C1 segment of cervical spinal cord (tissue), 14 donors: Measurements from ENCODE around the gene UTP3.
A peak's percentile ranks its signal among the peaks of the same experiment; 100 is the strongest.
"Not testable (repeated sequence)": the region's sequence is repeated elsewhere in the genome, so short reads cannot be mapped to it uniquely, and the experiment has no call there.

ENCODE experiments used
- DNase-seq, 14 donors: peaks; one replicate each; lab custom pipeline; 2025; lab: John Stamatoyannopoulos, UW

Gene UTP3

DNA sequence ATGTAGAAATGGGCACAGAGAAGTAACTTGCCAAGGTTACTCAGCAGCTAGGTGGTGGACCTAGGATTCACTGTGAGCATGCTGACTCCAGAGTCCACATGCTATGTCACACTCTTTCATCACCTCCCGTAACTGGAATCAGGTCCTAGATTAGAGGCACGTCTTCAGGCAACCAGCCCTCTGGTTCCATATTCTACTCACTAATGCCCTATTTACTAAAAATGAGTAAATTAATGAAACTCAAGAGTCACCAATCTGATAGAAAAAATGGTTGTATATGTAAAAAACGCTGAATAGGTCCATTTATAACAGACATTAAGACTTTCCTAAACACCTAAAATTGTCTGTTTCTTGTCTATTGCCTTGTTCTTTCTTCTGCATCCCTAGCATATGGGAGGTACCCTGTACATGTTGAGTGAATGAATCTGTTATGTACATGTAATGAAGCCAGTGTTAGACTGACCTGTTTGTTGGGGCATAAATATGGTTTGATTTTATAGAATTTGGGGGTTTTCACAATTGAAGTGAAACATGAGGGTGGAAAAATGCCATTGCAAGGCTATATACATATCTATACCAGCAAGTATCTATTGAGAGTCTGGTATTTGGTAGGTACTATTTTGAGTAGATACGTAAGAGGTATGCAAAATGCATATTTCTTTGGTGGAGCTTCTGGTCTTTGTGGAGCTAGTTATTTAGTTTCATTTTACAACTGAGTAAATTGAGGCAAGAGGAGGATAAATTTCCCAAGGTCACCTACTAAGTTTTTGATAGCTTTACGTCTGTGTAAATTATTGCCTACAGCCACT, 26.0 kb downstream of the UTP3 start:
- no peak for DNase-seq

DNA sequence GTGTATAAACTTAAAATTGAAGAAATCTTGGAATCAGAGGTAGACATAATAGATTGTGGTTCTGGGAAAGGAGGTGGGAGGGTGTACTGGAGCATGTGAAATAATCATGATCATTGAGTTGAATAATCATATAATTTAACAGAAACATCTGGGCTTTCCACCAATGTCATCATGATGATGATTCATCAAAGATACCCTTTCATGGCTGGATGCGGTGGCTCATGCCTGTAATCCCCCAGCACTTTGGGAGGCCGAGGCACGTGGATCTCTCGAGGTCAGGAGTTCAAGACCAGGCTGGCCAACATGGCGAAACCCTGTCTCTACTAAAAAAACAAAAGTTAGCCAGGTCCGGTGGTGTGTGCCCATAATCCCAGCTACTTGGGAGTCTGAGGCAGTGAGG, 26.8 kb downstream of the UTP3 start:
- no peak for DNase-seq

DNA sequence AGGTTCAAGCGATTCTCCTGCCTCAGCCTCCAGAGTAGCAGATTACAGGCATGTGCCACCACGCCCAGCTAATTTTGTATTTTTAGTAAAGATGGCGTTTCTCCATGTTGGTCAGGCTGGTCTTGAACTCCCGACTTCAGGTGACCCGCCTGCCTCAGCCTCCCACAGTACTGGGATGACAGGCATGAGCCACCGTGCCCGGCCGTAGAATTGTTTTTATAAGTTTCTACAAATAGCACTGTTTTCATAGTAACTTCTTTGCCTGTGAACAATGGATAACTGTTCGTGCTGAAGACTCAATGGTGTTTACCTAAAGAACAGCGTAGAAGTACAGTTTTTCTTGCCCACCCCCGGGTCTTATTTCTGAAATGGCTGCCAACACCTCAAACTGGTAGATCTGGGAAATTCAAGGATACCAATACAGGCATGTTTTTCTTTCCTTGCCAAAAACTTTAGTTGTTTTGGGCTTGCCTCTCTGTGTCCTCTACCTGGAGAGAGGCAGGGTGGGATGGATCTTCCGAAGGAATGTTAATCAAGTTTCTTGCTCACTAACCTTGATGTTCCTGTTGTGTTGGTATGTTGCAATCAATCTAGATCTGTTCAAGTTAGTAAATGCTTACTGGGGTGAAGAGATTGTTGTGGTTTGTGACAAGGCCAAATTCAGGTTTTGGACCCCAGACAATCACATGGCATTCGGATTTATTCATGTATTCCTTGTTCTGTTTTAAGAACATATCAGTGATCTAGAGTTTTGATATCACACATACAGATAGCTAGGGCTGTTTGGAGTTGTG, 30.7 kb downstream of the UTP3 start:
- DNase-seq: no peak

DNA sequence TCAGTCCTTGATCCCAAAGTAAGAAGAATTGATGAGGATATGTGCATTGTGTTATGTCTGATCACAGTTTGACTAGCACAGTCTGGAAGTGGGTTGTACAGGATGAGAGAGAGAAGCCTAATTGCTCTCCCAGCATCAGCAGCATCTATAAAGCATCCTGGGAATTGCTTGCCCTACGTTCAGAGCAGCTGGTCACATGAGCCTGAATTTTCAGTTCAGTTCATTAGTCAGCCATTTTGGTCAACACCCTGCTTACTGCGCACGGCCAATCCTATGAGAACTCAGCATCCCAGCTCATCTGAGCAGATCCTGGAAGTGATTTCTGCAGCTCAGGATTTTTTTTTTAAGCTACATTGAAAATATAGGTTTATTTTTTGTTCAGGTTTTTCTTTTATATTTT, 33.4 kb downstream of the UTP3 start, which contains the start of gene RUFY3:
Gene RUFY3, plus strand, starts transcription at position 218 of the 400 bp plus-strand sequence. CDS start 610 bp downstream, outside the sequence.
- peak in 13 of 14 donors; percentile 7 to 97 (median 57) for DNase-seq

DNA sequence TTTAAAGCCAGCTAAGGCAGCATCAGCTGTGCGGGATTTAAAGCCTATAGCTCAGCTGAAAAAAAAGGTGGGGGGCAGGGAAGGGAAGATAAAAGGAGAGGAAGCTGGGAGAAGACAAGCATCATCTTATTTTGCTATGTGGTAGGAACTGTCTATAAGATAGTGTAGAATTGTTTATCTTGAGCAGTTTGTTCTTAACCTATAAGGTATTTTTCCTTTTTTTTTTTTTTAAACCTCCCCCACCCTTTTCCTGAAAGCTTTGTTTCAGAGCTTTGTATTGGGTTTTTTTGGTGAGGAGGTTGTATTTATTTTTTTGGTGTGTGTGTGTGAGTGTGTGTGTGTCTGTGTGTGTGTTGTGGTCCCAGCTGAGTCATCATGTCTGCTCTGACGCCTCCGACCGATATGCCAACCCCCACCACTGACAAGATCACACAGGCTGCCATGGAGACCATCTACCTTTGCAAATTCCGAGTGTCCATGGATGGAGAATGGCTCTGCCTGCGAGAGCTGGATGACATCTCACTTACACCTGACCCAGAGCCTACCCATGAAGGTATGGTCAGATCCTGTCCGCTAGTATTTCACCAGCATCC, 34.0 kb downstream of the UTP3 start:
- DNase-seq: peak in 8 of 14 donors; percentile 7 to 57 (median 22)

DNA sequence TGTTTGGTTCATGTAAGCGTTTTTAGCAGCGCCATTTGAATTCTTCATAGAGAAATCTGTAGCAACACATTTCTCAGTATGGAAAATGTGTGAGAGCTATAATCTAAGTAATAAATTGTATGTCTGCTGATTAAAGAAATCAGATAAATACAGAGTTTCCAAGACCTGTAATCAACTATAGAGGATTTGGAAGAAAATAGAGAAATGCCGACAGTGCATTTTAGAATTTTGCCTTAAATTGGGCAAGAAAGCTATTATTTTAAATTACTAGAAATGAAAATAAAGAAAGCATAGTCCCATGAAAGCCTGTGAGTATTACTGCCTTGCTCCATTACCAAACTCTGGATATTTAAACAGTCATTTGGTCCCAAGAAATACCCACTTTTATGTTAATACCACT, 36.1 kb downstream of the UTP3 start:
- no peak for DNase-seq

DNA sequence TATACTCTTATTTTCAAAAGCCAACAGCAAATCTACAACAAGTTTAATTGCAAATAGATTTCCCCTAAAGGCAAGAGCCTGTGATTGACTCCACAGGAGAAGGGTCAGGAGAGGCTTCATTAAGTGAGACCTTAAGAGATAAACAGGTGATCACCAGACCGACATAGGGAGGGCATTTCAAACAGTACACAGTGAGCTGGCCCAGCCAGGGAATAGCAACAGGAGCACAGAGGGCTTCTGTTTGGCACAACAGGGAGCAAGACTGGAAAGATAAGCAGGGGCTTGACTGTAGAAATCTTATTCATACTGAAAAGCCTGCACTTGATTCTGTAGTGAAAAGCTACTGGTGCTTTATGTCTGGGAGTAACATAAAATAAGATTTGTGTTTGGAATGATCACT, 37.3 kb downstream of the UTP3 start:
- DNase-seq: no peak

DNA sequence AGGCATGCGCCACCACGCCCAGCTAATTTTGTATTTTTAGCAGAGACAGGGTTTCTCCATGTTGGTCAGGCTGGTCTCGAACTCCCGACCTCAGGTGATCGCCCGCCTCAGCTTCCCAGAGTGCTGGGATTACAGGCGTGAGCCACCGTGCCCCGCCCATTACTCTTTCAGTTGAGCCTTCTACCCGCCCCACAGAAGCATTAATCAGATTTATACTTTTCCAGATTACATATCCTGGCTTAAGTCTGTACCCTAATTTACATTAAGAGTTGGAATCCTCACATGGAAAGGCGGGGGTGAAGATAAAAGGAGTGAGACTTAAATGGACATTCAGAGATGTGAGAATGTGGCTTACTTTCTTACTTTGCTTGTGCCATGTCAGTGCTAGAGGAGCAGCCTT, 38.2 kb downstream of the UTP3 start:
- DNase-seq: not testable (repeated sequence)

DNA sequence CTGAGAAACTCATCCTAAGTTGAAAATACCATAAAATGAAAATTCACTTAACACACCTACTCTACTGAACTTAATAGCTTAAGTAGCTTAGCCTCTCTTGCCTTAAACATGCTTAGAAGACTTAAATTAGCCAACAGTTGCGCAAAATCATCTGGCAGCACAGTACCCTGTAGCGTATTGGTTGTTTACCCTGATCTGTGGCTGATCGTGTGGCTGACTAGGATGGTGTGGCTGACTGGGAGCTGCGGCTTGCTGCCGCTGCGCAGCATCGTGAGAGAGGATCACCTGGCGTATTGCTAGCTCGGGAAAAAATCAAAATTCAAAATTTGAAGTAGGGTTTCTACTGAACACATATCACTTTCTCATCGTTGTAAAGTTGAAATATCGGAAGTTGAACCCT, 39.8 kb downstream of the UTP3 start:
- no peak for DNase-seq

DNA sequence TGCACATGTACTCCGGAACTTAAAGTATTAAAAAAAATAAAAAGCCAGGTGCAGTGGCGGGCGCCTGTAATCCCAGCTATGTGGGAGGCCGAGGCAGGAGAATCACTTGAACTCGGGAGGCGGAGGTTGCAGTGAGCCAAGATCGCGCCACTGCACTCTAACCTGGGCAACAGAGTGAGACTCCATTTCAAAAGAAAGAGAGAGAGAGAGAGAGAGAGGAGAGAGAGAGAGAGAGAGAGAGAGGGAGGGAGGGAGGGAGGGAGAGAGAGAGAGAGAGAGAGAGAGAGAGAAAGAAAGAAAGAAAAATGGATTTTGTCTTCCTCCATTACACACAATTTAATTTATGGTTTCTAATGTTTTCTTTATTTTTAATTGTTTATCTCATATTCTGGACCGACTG, 44.5 kb downstream of the UTP3 start:
- not testable (repeated sequence) for DNase-seq

DNA sequence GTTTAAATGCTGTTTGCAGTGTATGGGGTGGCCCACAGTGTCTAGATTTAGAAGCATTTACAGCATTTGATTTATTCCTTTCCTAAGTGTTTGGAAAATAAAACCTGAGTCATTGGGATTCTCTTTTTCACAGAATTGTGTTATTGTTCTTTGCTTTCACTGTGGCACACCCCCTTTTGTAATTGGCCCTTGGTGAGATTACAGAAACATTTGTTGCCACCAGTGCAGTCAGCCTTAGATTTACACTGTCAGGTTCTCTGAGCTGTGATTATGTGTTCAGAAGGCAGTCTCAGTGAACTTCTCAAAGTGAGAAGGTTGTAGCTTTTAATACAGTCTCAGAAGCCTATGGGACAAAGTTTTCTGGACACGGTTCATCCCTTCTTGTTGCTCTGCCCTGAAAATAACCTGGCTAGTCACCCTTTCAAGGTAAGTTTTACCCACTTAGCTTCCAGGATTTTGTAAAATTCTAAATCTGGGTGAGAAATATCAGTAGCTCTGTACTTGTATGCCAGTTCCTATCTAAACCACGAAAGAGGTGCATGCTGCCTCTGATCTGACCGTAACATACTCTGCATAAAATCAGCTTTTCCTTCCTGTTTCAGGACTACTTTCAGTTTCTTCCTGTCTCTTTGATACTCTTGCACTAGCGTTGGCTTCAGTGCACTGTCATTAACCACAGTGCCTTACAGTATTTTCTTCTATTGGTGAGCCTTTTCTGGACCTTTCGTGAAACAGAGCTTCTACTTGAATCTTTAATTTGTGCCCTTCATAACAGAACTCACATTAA, 46.0 kb downstream of the UTP3 start:
- DNase-seq: peak in 4 of 14 donors; percentile 13 to 53 (median 32)

DNA sequence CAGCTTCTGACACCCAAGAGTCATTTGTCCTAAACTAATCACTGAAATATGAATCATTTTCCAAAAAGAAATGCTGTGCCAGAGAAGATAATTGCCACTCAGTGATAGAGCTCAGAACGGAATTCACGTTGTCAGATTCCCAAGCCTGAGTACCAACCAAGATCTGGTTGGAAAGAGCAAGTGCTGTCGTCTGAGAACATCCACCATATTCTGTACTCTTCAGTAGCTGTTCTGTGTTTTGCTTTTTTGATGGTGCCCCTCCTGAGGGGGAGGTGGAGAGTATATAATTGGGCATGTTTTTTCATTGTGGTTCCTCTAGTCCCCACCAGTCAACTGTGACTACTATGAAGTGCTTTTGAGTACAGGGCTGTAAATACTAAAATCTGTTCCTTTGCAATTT, 46.6 kb downstream of the UTP3 start:
- DNase-seq: no peak

DNA sequence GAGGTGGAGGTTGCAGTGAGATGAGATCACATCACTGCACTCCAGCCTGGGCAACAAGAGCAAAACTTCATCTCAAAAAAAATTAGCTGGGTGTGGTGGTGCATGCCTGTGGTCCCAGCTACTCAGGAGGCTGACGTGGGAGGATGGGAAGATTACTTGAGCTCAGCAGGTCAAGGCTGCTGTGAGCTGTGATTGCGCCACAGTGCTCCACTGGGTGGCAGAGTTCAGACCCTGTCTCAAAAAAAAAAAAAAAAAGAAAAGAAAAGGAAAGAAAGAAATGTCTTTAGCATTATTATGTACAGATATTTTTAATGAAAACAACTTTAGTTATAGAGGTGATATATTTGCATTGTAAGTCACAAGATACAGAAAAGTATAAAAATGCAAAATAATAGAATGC, 47.6 kb downstream of the UTP3 start:
- not testable (repeated sequence) for DNase-seq

DNA sequence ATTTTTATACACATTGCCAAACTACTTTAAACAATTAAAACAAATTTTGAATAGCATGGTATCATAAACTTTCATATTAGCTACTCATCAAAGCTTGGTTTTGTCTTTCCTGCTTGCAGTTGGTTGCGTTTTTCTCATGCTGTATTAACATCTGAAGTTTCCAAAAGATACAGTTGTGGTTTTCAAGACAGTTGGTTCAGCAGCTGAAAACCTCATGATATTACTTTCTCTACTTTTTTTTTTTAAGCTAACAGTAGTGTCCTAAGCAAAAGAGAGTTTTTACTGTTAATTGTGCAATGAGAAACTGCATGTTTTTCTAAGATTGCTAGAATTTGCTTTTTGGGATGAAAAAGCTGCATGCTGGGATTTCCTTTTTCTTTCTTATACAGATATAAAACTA, 48.7 kb downstream of the UTP3 start:
- DNase-seq: no peak

DNA sequence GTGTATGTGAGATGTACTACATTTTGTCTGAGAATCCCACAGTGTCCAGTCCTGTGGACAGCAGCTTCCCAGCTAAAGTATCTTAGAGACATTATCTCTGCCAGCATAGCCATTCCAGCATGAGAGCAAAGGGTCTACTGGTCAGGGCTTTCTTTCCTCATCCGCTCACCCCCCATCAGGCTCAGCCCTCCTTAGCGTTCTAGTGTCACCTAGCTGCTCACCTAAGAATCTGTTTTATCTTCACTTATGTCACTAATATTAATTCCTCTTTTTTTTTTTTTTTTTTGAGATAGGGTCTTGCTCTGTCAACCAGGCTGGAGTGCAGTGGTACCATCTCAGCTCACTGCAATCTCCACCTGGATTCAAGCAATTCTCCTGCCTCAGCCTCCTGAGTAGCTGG, 49.1 kb downstream of the UTP3 start:
- DNase-seq: no peak

DNA sequence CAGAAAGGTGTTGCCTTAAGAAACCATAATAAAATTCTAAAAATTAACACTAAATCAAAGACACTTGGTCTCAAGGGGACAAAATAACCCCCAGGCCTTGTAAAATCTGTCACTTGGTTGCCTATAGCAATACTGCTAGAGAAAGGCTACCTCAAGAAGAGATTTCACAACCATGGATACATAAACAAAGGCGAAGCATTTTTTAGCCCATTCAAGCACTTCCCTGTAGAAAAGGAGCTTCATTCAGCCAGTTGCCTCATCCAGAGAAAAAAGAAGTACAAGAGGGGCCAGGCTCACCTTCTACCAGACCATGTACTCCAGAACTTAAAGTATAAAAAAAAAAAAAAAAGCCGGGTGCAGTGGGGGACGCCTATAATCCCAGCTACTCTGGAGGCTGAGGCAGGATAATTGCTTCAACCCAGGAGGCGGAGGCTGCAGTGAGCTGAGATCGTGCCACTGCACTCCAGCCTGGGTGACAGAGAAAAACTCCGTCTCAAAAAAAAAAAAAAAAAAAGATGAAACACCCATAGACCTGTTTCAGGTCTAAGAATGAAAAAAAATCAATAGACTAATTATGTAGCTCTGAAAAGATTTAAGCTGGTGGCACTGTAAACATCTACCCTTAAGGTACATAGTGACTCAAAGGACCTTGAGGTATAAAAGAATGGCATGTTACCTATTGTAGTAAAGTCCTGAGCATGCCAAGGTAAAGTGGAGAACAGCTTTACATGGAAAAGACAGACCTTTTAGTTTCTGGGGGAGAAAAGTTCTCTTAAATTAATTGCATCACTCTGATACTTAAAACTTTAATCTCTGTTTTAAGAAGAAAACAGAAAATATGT, 51.4 kb downstream of the UTP3 start:
- no peak for DNase-seq
